ENCODE results near the gene SIN3A.
"Not testable (repeated sequence)": the region's sequence is repeated elsewhere in the genome, so short reads cannot be mapped to it uniquely, and the experiment has no call there.

Gene SIN3A

DNA sequence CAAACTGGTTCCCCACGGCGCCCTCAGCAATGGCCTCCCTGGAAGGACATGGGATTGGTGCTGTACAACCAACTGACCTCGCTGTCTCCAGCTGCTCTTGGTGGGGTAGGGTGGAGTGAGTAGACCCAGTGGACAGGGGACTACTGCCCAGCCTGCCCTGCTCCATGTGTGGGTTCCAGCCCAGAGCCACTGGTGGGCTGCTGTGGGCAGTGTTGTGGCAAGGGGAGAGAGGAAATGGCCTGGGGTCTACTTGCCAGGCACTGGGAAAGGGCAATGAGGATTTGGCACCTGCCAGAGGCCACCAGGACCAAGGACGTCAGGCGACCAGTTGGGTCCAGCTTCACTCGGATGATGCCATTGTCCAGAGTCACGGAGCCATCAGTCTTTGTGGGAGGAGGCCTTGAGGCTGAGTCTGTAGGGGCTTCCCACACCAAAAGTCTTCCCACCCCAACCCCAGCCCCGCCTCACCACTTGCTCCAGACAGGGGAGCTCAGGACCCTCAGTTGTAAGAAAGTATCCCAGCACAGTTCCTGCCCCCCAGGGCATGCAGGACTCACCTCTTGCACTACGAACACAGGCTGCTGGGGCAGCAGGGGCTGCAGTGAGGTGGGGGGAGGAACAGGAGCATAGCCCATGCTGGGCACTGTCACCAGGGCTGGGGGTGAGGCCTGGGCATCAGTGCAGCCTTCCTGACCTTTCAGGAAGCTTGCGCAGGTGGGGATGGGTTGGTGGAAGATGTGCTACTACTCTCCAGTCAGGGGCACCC is 92.5 kb downstream of the SIN3A start:
- no peak for DNase-seq (ENCODE audit: low read depth in 3 of 3, low spot score in 1 of 3)

DNA sequence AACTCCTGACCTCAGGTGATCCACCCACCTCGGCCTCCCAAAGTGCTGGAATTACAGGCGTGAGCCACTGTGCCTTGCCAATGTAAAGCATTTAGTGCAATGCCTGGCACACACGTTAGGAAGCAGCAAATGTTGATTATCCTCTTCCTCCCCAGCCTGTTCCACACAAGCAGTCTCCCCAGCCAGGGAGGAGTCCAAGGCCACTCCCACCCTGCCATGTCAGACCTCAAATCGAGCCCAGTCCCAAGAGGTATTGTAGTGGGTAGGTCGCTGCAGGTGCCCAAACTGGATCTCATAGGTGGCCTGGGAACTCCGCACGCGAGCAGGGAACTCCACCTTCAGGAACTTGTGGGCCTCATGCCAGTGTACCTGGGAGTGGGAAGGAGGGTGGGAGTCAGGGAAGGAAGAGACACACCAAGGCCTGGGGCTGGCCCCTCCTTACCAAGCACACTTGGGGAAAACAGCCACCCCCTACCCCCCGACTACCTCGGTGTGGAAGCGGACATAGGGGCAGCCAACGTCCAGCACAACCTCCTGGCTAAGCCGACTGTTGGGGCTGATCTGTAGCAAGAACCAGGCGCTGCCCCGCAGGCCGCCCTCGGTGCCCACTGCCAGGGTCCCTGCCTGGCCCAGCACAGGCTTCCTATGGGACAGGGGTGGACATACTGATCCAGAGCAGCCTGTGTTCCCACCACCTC is 93.4 kb downstream of the SIN3A start:
- DNase-seq (ENCODE audit: low read depth in 3 of 3, low spot score in 1 of 3) = no peak

GRCh38 chr15:75356517-75356916 is 95.0 kb downstream of the SIN3A start:
- DNase-seq (ENCODE audit: low read depth in 3 of 3, low spot score in 1 of 3) = no peak

DNA sequence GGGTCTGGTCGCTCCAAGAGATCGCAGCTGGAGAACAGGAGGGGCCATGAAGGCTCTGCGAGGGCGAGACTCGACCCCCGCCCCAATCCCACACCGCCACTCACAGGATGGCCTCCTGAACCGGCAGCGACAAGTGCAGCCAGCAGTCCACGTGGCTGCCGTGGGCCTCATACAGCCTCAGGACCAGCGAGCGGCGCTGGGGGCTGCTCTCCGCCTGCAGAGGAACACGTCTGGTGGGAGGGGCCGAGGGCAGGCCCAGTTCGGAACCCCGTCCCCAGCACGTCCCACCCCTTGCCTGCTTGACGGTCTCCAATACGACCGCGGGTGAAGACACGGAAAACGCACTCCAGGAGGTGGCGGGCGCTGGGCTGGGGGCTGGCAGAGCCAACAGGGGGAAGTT is 95.5 kb downstream of the SIN3A start:
- no peak for DNase-seq (ENCODE audit: low read depth in 3 of 3, low spot score in 1 of 3)

- DNase-seq (ENCODE audit: low read depth in 3 of 3, low spot score in 1 of 3) = no peak
Observed at GRCh38 chr15:75355369-75355768, 96.1 kb downstream of the SIN3A start.

DNA sequence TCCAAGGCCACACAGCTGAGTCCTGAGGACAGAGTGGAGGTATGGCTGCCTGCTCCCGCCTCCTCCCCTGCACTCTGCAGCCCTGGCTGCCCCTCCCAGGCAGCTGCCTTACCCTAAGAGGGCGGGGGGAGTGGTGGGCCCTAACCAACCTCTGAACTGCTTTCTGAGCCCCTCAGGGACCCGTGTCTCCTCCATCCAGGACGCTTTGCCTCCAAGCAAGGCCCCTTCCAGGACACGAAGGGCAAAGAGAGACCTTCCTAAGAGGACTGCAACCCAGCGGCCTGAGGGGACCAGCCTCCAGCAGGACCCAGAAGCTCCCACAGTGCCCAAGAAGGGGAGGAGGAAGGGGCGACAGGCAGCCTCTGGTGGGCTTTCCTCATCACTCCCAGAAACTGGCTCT is 97.0 kb downstream of the SIN3A start:
- DNase-seq (ENCODE audit: low read depth in 3 of 3, low spot score in 1 of 3) = no peak

DNA sequence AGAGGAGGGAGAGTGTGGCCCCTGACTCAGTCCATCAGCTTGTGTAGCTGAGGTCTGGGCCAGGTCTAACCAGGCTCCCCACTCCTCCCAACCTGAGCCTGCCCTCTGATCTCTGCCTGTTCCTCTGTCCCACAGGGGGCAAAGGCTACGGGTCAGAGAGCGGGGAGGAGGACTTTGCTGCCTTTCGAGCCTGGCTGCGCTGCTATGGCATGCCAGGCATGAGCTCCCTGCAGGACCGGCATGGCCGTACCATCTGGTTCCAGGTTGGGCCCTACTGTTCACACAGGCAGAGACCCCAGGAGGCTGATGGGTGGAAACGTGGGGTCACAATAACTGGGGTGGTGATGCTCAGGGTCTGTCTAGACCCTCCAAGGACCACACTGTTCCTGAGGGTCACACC is 97.9 kb downstream of the SIN3A start:
- no peak for DNase-seq (ENCODE audit: low read depth in 3 of 3, low spot score in 1 of 3)

GRCh38 chr15:75352186-75353080 is 99.1 kb downstream of the SIN3A start:
- DNase-seq (ENCODE audit: low read depth in 3 of 3, low spot score in 1 of 3) = no peak

DNA sequence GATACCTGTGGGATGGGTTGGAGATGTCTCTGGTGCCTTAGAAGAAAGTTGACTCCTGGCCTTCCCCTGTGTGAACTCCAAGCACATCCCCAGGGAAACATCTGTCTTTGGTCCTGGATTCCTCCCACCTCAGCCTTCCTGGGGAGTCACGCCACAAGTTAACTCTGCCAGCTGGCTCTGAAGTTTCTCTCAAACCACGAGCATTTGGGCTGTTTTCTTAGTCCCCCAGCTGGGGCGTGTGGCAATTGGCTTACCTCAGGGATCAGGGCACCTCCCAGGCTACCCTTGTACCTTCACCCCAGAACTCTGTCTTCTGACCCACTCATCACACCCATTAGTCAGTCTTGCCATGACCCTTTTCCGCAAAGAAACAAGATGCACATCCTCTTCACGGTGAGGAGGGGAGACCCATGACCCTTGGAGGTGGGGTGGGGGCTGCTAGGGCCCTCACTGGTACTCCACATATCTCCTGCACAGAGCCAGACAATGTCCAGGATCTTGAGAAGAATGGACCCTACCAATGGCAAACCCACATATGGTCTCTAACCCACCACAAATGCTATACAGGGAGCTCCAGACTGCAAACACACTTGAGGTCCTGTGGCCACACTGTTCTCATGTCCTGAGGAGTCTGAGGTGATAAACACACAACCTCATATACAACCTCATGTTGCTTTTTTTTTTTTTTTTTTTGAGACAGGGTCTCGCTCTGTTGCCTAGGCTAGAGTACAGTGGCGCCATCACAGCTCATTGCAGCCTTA is 100.7 kb downstream of the SIN3A start:
- DNase-seq (ENCODE audit: low read depth in 3 of 3, low spot score in 1 of 3) = no peak

DNA sequence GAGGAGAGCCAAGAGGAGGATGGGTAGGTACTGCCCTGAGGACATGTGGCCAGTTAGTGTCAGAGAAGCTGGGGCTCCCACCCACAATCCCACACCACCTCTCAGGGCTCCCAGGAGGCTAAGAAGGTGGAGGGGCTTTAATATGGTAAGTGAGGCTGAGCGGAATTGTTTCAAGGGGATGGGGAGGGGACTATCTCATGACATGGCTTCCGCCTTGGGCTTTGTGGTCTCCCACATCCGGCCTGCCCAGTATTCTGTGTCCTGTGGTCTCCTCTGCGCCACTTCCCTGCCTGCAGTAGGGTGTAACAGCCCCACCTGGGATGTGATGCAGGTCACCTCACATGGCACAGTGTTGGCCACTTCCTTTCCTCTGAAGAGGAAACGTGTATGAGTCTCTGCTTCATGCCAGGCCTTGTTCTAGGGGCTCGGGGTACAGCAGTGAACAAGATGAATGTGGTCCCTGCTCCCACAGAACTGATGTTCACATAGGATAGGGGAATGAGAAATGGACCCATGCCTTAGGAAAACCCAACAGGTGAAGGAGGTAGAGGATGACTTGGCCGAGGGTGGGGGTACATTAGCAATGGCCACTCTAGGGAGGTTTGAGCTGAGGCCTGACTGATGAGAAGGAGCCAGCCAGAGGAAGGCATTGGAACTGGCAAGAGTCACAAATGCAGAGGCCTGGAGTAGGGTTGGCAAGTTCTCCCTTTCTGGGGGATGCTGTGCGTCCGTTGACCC is 101.5 kb downstream of the SIN3A start:
- peak in 1 of 3 donors; percentile 42 for DNase-seq (ENCODE audit: low read depth in 3 of 3, low spot score in 1 of 3)

DNA sequence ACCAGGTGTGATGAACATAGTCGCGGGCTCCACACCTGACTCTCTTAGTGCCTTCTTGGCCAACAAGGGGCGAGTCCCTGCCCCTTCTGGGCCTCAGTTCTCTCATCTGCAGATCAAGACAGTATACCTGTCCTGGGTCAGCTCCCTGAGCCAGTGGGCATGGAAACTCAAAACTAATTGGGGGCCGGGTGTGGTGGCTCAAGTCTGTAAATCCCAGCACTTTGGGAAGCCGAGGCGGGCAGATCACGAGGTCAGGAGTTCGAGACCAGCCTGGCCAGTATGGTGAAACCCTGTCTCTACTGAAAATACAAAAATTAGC is 102.2 kb downstream of the SIN3A start:
- not testable (repeated sequence) for DNase-seq (ENCODE audit: low read depth in 3 of 3, low spot score in 1 of 3)

DNA sequence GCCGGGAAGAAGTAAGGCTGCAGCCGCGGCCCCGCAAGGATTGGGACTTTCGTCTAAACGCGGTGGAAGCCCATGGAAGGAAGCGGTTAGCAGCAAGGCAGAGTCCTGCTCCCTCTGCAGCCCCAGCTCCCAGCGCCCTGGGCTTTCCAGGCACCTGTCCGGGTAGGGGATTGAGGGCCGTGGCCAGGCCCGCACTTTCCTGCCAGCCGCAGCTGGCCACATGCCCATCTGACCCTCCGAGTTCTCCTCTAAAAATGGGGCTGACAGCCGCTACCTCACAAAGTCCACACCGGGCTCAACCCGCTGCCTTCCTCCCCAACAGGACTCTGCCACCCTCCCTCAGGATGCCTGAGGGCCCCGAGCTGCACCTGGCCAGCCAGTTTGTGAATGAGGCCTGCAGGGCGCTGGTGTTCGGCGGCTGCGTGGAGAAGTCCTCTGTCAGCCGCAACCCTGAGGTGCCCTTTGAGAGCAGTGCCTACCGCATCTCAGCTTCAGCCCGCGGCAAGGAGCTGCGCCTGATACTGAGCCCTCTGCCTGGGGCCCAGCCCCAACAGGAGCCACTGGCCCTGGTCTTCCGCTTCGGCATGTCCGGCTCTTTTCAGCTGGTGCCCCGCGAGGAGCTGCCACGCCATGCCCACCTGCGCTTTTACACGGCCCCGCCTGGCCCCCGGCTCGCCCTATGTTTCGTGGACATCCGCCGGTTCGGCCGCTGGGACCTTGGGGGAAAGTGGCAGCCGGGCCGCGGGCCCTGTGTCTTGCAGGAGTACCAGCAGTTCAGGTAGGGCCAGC is 102.7 kb downstream of the SIN3A start:
- DNase-seq (ENCODE audit: low read depth in 3 of 3, low spot score in 1 of 3) = no peak

- no peak for DNase-seq (ENCODE audit: low read depth in 3 of 3, low spot score in 1 of 3)
Observed at GRCh38 chr15:75348034-75348561, 103.4 kb downstream of the SIN3A start.

DNA sequence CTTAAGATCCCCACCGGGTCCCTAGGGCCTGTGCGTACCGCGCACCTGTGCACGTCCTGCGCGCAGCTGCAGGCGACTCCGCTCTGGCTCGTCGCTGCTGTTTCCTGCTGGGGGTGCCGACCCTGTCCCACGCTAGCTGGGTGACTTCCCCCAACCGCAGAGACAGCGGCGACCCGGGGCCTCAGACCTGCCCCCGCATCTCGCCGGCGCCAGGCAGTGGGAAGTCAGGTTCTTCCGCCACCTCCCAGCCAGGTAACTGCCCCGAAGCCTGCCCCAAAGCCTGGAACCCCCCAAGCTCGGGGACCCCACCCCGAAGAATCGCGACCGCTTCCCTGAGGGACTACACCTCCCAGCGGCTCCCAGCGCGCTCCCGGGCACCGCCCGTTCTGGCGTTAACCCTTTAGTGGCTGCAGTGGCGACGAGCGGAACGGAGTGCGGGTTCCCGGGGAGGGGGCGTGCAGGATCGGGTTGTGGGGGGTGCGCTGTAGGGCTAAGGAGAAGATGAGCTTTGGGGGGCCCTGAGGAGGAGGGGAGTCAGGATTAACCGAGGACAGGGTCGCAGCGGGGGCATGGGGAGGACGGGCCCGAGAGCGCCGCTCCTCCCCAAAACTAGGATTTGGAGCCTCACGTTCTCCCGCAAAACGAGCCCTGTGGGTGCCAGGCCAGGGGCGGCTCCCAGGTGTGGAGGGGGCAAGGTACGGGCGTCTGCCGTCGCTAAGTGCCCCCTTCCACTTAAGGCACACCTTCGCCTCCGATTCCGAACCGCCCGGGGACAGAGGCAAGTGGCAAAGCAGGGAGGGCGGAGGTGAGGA is 104.1 kb downstream of the SIN3A start:
- DNase-seq (ENCODE audit: low read depth in 3 of 3, low spot score in 1 of 3) = peak; percentile 19 to 33 (median 32)

DNA sequence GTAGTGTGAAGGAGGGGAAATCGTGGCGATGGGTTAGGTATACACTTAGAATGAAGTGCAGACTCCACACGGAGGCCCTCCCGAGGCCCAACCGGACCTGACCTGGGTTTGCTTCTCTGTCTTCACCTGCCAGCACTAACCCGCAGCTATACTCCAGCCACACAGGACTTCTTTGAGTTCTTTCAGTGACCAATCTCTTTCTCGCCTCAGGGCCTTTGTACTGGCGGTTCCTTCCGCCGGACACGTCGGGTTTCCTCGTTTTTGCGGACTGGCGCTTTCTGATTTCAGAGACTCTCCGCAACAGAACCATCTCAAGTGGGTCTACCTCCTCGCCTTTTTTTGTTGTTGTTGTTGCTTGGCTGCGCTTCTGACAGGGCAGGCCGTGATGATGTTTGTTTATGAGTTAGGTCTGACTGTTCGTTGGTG is 104.7 kb downstream of the SIN3A start, which contains the start of gene NEIL1:
Gene NEIL1, plus strand, starts transcription at position 244 of the 426 bp plus-strand sequence. CDS start 1,867 bp downstream, outside the sequence.
- DNase-seq (ENCODE audit: low read depth in 3 of 3, low spot score in 1 of 3) = no peak

DNA sequence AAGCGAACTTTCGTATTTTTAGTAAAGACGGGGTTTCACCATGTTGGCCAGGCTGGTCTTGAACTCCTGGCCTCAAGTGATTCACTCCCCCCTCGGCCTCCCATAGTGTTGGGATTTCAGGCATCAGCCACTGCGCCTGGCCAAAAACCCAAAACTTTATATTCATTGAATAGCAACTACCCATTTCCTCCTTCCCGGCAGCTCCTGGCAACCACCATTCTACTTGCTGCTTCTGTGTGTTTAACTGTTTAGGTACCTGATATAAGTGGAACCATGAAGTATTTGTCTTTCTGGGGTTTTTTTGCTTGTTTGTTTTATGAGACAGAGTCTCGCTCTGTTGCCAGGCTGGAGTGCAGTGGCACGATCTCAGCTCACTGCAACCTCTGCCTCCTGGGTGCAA is 107.5 kb downstream of the SIN3A start:
- DNase-seq (ENCODE audit: low read depth in 3 of 3, low spot score in 1 of 3) = not testable (repeated sequence)

GRCh38 chr15:75342221-75342620 is 109.3 kb downstream of the SIN3A start:
- DNase-seq (ENCODE audit: low read depth in 3 of 3, low spot score in 1 of 3) = no peak

- DNase-seq (ENCODE audit: low read depth in 3 of 3, low spot score in 1 of 3) = no peak
Observed at GRCh38 chr15:75339531-75340240, 111.8 kb downstream of the SIN3A start.

All from stimulated activated CD4-positive, alpha-beta T cell treated with anti-CD3 and anti-CD28 coated beads, TNF-alpha, amount 100 ng/mL, for 1 hour (primary cell).